K562 (cell line): ENCODE results near the gene NRXN3. TPM values are rescaled to one million over a fixed set of nuclear protein-coding genes. Genes with fewer than 3 reads are reported as not detected.

Experiments
- ATAC-seq: fragments of 200-7000 bp; cut with Tn5 transposase; 3 replicates; pipeline ENCODE4 v1.9.1; 2020; ENCODE audit warnings: moderate library complexity
- BruUV-seq: library from RNA; stranded (reverse); fragments of 400-500 nt; replicated peaks from 2 replicates; lab custom pipeline; 2021; lab: Mats Ljungman, UMichigan
- CTCF ChIA-PET: fragments of 300-600 bp; formaldehyde crosslinking; extraction: SDS; loops from one replicate; lab custom pipeline; 2021; ENCODE audit warnings: low intra/inter-chr PET ratio; lab: Yijun Ruan, JAX
- POLR2A ChIA-PET: fragments of 300-600, 350-650 bp; sonication (Branson Sonifier 250); formaldehyde crosslinking; extraction: SDS; loops from one replicate; lab custom pipeline; 2021; ENCODE audit warnings: antibody characterized with exemption, inconsistent platforms; lab: Yijun Ruan, JAX
- DNase-seq, 4 experiments: peaks; one replicate each; pipeline versions ENCODE4 v3.0.0 to v3.0.0-alpha.2; 2011 to 2018; ENCODE audit warnings: low spot score in 3 of 4, mixed read lengths in 3 of 4; ENCODE audit errors: extremely low read depth in 1 of 4
- FAIRE-seq: peaks from 2 replicates; lab custom pipeline; 2011; peaks lifted over from hg19 to GRCh38; lab: Jason Lieb, UNC
- H2AFZ ChIP-seq: 2 replicates; pipeline ENCODE4 v1.6.0; 2011; ENCODE audit warnings: low read depth, low read length, control low read depth, inconsistent platforms
- H3K27ac ChIP-seq: fragments of 200-600 bp; 3 replicates; pipeline ENCODE4 v1.8.0; 2011; ENCODE audit warnings: low read depth, mild to moderate bottlenecking, control low read depth, inconsistent platforms, low read length, moderate library complexity, mixed read lengths; ENCODE audit errors: extremely low read depth
- H3K27me3 ChIP-seq, 2 experiments: fragments of 300-600 bp in 1 of 2; 2 replicates in 1 of 2; 3 replicates in 1 of 2; pipeline versions ENCODE4 v1.6.0 to v1.8.0; 2011; ENCODE audit warnings: inconsistent platforms in 2 of 2, low read length in 2 of 2, mild to moderate bottlenecking in 1 of 2, mixed read lengths in 1 of 2, moderate library complexity in 1 of 2; ENCODE audit not compliant: control insufficient read depth in 2 of 2, insufficient read depth in 2 of 2
- H3K36me3 ChIP-seq: fragments of 300-600 bp; 3 replicates; pipeline ENCODE4 v1.8.0; 2011; ENCODE audit warnings: mild to moderate bottlenecking, low read length, inconsistent platforms; ENCODE audit not compliant: control insufficient read depth, insufficient read depth
- H3K4me1 ChIP-seq, 2 experiments: fragments of 200-600 bp in 1 of 2; replicated peaks in 1 of 2; 2 replicates in 1 of 2; 3 replicates in 1 of 2; pipeline versions ENCODE4 v1.5.1 to v1.8.0; 2011; ENCODE audit warnings: inconsistent platforms in 2 of 2, low read length in 2 of 2, mild to moderate bottlenecking in 1 of 2, mixed read lengths in 1 of 2, moderate library complexity in 1 of 2; ENCODE audit not compliant: control insufficient read depth in 2 of 2, insufficient read depth in 2 of 2
- H3K4me2 ChIP-seq: 2 replicates; pipeline ENCODE4 v1.6.1; 2011; ENCODE audit warnings: low read length, control low read depth, inconsistent platforms, mixed read lengths; ENCODE audit not compliant: insufficient read depth
- H3K4me3 ChIP-seq: fragments of 200-600 bp; sonication (generic), shearing (Covaris generic); 2 replicates; pipeline ENCODE4 v1.5.1; 2016; ENCODE audit warnings: control low read depth, inconsistent platforms
- H3K79me2 ChIP-seq: fragments of 200-600 bp; 3 replicates; pipeline ENCODE4 v1.8.0; 2011; ENCODE audit warnings: low read length, inconsistent platforms; ENCODE audit not compliant: control insufficient read depth, insufficient read depth
- H3K9ac ChIP-seq, 2 experiments: 2 replicates each; pipeline versions ENCODE4 v1.6.0 to v1.6.1; 2011; ENCODE audit warnings: low read depth in 2 of 2, low read length in 2 of 2, control low read depth in 1 of 2, inconsistent platforms in 1 of 2, mild to moderate bottlenecking in 1 of 2, mixed read lengths in 1 of 2; ENCODE audit not compliant: insufficient read depth in 1 of 2
- H3K9me1 ChIP-seq: one replicate; pipeline ENCODE4 v1.6.0; 2011; ENCODE audit warnings: inconsistent platforms, mild to moderate bottlenecking, low read length, moderate library complexity; ENCODE audit not compliant: control insufficient read depth, insufficient read depth
- H3K9me3 ChIP-seq: replicated peaks from 2 replicates; pipeline ENCODE4 v1.5.1; 2011; ENCODE audit warnings: low read depth, low read length, inconsistent platforms; ENCODE audit not compliant: control insufficient read depth, insufficient read depth
- H4K20me1 ChIP-seq: replicated peaks from 2 replicates; pipeline ENCODE4 v1.6.1; 2011; ENCODE audit warnings: low read length, inconsistent platforms, mixed read lengths; ENCODE audit not compliant: control insufficient read depth, insufficient read depth
- ATF1 ChIP-seq, 2 experiments: fragments of 450-650 bp in 1 of 2; IDR thresholded peaks; 2 replicates each; pipeline ENCODE4 v1.6.1; 2016; ENCODE audit warnings: missing compliant biosample characterization in 1 of 2, missing genetic modification characterization in 1 of 2
- DMBX1 ChIP-seq: fragments of 250-450 bp; sonication (Bioruptor Pico); IDR thresholded peaks from 2 replicates; pipeline ENCODE4 v1.8.0; 2022; ENCODE audit warnings: inconsistent platforms, mild to moderate bottlenecking, moderate library complexity, borderline replicate concordance
- HDAC3 ChIP-seq: fragments of 450-650 bp; IDR thresholded peaks from 2 replicates; pipeline ENCODE4 v1.6.1; 2018; ENCODE audit warnings: borderline replicate concordance, mild to moderate bottlenecking, moderate library complexity; ENCODE audit not compliant: partially characterized antibody
- MAFK ChIP-seq: IDR thresholded peaks from 2 replicates; pipeline ENCODE4 v1.6.1; 2011; ENCODE audit warnings: low read length, improper control_type of control experiment
- PRDM10 ChIP-seq: fragments of 450-650 bp; IDR thresholded peaks from 2 replicates; pipeline ENCODE4 v1.6.1; 2018; ENCODE audit not compliant: partially characterized antibody
- TFAM ChIP-seq: fragments of 250-450 bp; sonication (Bioruptor Pico); conservative IDR thresholded peaks from 2 replicates; pipeline ENCODE4 v1.5.0; 2021; ENCODE audit warnings: mild to moderate bottlenecking, moderate library complexity
- ZNF77 ChIP-seq: fragments of 250-450 bp; sonication (Bioruptor Pico); IDR thresholded peaks from 2 replicates; pipeline ENCODE4 v1.5.0; 2020
- WGBS: fragments of 100-300 bp; shearing (Covaris generic); methylation state at CpG from one replicate; pipeline ENCODE4 v1.1.6; 2016; ENCODE audit warnings: low coverage, mixed read lengths; ENCODE audit not compliant: insufficient coverage; ENCODE audit errors: missing lambda C conversion rate; 5-methylcytosine and 5-hydroxymethylcytosine counted together
- in situ Hi-C: fragments of 300-500 bp; cut with MboI; formaldehyde crosslinking; loops from 4 replicates; pipeline ENCODE4 v1.15.0; 2018; ENCODE audit warnings: inconsistent platforms, mixed read lengths
- intact Hi-C: fragments of 100-400 bp; cut with micrococcal nuclease; formaldehyde crosslinking; loops from 2 replicates; pipeline ENCODE4 v1.14.2; 2022
- polyA plus RNA-seq, 8 experiments: library from polyadenylated mRNA; depleted of rRNA in 4 of 8; stranded (reverse) in 5 of 8; unstranded in 3 of 8; fragments of >200 nt; fragmentation: Nextera tagmentation in 2 of 8; fragmentation: Illumina TruSeq in 1 of 8; extraction: Ambion mirVana in 2 of 8; extraction: Trizol in 1 of 8; gene quantifications; 2 replicates each; pipeline versions ENCODE4 v1.2.1 to v1.2.3, GENCODE V29; 2011 to 2014; ENCODE audit warnings: inconsistent platforms in 1 of 8, missing spikeins in 1 of 8
- total RNA-seq, 7 experiments: library from RNA; depleted of rRNA in 6 of 7; stranded (reverse); fragments of >200 nt in 6 of 7; fragmentation: Illumina TruSeq in 2 of 7; extraction: Trizol in 2 of 7; gene quantifications; 2 replicates each; pipeline versions ENCODE4 v1.2.1 to v1.2.3, GENCODE V29; 2011 to 2021; ENCODE audit warnings: low replicate concordance in 1 of 7

The NRXN3 gene
- total and polyA plus RNA-seq, 9 of the 15 experiments (the other 6 are each of a cell fraction or from before 2014, with no cell fraction given), result 0.09 TPM; not detected in 8

- TF ChIP-seq HDAC3, result no peak
- TF ChIP-seq ATF1 (CRISPR knock-in tag; IDR thresholded peaks at IDR 0.05), result no peak
- no peak for TF ChIP-seq ATF1 (tag; IDR thresholded peaks at IDR 0.05)
Observed at GRCh38 chr14:78752518-78753188, 582.5 kb downstream of the NRXN3 start (continued).

- Histone ChIP-seq H3K9me3 (no peaks in the 10 kb centered on the region), H3K9me1 (no peaks in the 10 kb centered on the region), H3K9ac (no peak overlapping the region), H2AFZ (no peak overlapping the region), H3K4me1 (no peaks in the 10 kb centered on the region), H3K36me3 (no peaks in the 10 kb centered on the region), H3K27ac (no peak overlapping the region), H3K79me2 (no peaks in the 10 kb centered on the region), H3K4me3 (no peak overlapping the region), H3K27me3 (no peaks in the 10 kb centered on the region), H3K4me2 (no peak overlapping the region), H4K20me1 (no peaks in the 10 kb centered on the region)
- FAIRE-seq, result no peak
- intact Hi-C loops (no loop called here), in situ Hi-C loops (no loop called here)
- ChIA-PET CTCF (no interaction called here), POLR2A (no interaction called here)
- TF ChIP-seq MAFK (no peak), ZNF77 (CRISPR knock-in tag) (no peak), DMBX1 (CRISPR knock-in tag) (no peak), PRDM10 (no peak), TFAM (no peak)
- 2% methylated on average over 6 of the region's 6 CpGs for WGBS
- DNase-seq, result no peak
- BruUV-seq, result no TSS peak
- ATAC-seq, result no peak
Observed at GRCh38 chr14:78754059-78754458, 583.9 kb downstream of the NRXN3 start.
